Lung (tissue), 12 donors: ENCODE data around the gene CRAMP1. TPM values are rescaled to one million over a fixed set of nuclear protein-coding genes. Genes with fewer than 3 reads are reported as not detected.

ENCODE experiments used
- ATAC-seq: fragments of 200-7000 bp; cut with Tn5 transposase; one replicate; pipeline ENCODE4 v1.9.1; 2020; ENCODE audit warnings: moderate number of reproducible peaks; ENCODE audit not compliant: insufficient read depth, low FRiP score
- DNase-seq, 3 donors: peaks; one replicate each; pipeline ENCODE4 v3.0.0-alpha.2; 2013 to 2017
- H3K27ac ChIP-seq, 2 donors: one replicate each; pipeline ENCODE4 v1.5.1; 2013; ENCODE audit warnings: mild to moderate bottlenecking in 2 of 2, moderate library complexity in 2 of 2, control low read depth in 1 of 2, inconsistent platforms in 1 of 2, low read depth in 1 of 2, low read length in 1 of 2
- H3K27me3 ChIP-seq, 3 donors: one replicate each; pipeline ENCODE4 v1.5.1; 2013; ENCODE audit warnings: low read length in 2 of 3; ENCODE audit not compliant: control insufficient read depth in 3 of 3, insufficient read depth in 3 of 3
- H3K36me3 ChIP-seq, 4 donors: one replicate each; pipeline ENCODE4 v1.5.1; 2013; ENCODE audit warnings: low read length in 4 of 4, mild to moderate bottlenecking in 1 of 4, moderate library complexity in 1 of 4; ENCODE audit not compliant: control insufficient read depth in 4 of 4, insufficient read depth in 4 of 4
- H3K4me1 ChIP-seq, 5 donors: one replicate each; pipeline ENCODE4 v1.5.1; 2013; ENCODE audit warnings: low read length in 5 of 5, mild to moderate bottlenecking in 2 of 5, moderate library complexity in 1 of 5; ENCODE audit not compliant: control insufficient read depth in 5 of 5, insufficient read depth in 5 of 5
- H3K4me3 ChIP-seq: one replicate; pipeline ENCODE4 v1.5.1; 2013; ENCODE audit warnings: mild to moderate bottlenecking, control low read depth, moderate library complexity
- H3K9ac ChIP-seq, 2 donors: one replicate each; pipeline ENCODE4 v1.5.1; 2013; ENCODE audit warnings: low read length in 2 of 2, control low read depth in 1 of 2; ENCODE audit not compliant: insufficient read depth in 1 of 2
- H3K9me3 ChIP-seq, 4 donors: one replicate each; pipeline ENCODE4 v1.5.1; 2013; ENCODE audit warnings: low read length in 3 of 4, mild to moderate bottlenecking in 1 of 4, moderate library complexity in 1 of 4; ENCODE audit not compliant: control insufficient read depth in 4 of 4, insufficient read depth in 3 of 4
- CTCF ChIP-seq: IDR thresholded peaks from 2 replicates; pipeline ENCODE4 v1.5.1; 2012; ENCODE audit warnings: mild to moderate bottlenecking; ENCODE audit errors: control extremely low read depth, extremely low read depth
- WGBS, 2 donors: extraction: QIAGEN DNeasy Blood & Tissue Kit; methylation state at CpG; one replicate each; pipeline ENCODE4 v1.1.7; 2013; 5-methylcytosine and 5-hydroxymethylcytosine counted together
- polyA plus RNA-seq, 2 donors: library from polyadenylated mRNA; stranded (reverse); fragments of 200-250 nt; gene quantifications; one replicate each; pipeline ENCODE4 v1.2.1, GENCODE V29; 2013
- total RNA-seq, 2 donors: library from RNA; depleted of rRNA in 1 of 2; stranded (reverse); fragments of >200 nt in 1 of 2; gene quantifications; one replicate each; pipeline ENCODE4 v1.2.1, GENCODE V29; 2014 to 2021
- donor health status: control.
- donor health status: control.
- donor health status: Bipolar disorder and iron deficiency.
- donor health status: healthy.
- donor health status: DM: yes; HTN: yes; CAD: no.

Gene CRAMP1
- total and polyA plus RNA-seq, 4 donors, result 6.6 to 20.4 (median 12.5) TPM

GRCh38 chr16:1721372-1721771, 109.2 kb downstream of the CRAMP1 start:
- no peak overlapping the region for H3K27ac ChIP-seq

GRCh38 chr16:1723450-1724147, 111.4 kb downstream of the CRAMP1 start:
- Histone ChIP-seq H3K27me3 (no peaks in the 10 kb centered on the region), H3K9me3 (no peaks in the 10 kb centered on the region), H3K27ac (no peak overlapping the region), H3K4me3 (no peak overlapping the region), H3K36me3 (peaks cover 3 to 30% (median 10%) of the 10 kb centered on the region in 4 donors), H3K9ac (no peak overlapping the region), H3K4me1 (peaks cover 0 to 4% (median 0%) of the 10 kb centered on the region in 5 donors)
- ATAC-seq, result no peak
- TF ChIP-seq CTCF, result peak; percentile 45
- peak in 2 of 3 donors; percentile 12 to 22 for DNase-seq
- 54 to 55% methylated on average over 6 of the region's 6 CpGs for WGBS, 2 donors

More at GRCh38 chr16:1721372-1721771, 109.2 kb downstream of the CRAMP1 start:
- Histone ChIP-seq H3K4me1 (peaks cover 0 to 4% (median 0%) of the 10 kb centered on the region in 5 donors), H3K36me3 (peaks cover 3 to 11% (median 5%) of the 10 kb centered on the region in 4 donors), H3K9ac (no peak overlapping the region), H3K27me3 (no peaks in the 10 kb centered on the region), H3K4me3 (no peak overlapping the region), H3K9me3 (no peaks in the 10 kb centered on the region)
- no peak for ATAC-seq
- no peak for DNase-seq
- TF ChIP-seq CTCF, result no peak
- WGBS, 2 donors, result 92 to 95% methylated on average over 9 of the region's 9 CpGs

- Histone ChIP-seq H3K4me1 (peaks cover 0 to 4% (median 0%) of the 10 kb centered on the region in 5 donors), H3K9me3 (no peaks in the 10 kb centered on the region), H3K36me3 (peaks cover 3 to 38% (median 10%) of the 10 kb centered on the region in 4 donors), H3K27ac (no peak overlapping the region), H3K9ac (no peak overlapping the region), H3K27me3 (no peaks in the 10 kb centered on the region), H3K4me3 (no peak overlapping the region)
- DNase-seq, result no peak
- no peak for TF ChIP-seq CTCF
- ATAC-seq, result no peak
- 93 to 98% methylated on average over 12 of the region's 12 CpGs for WGBS, 2 donors
These were observed 112.3 kb downstream of the CRAMP1 start for GRCh38 chr16:1724491-1724890.
